HG03521 (cell line): ENCODE measurements around the gene PARD3.

Experiments used
- ATAC-seq: cut with Tn5 transposase; IDR thresholded peaks from one replicate; pipeline ENCODE4 v1.9.1; 2021; ENCODE audit warnings: mild to moderate bottlenecking, moderate library complexity; ENCODE audit not compliant: unreplicated experiment

Gene PARD3

GRCh38 chr10:34156781-34157425, 658.2 kb downstream of the PARD3 start:
- ATAC-seq: no peak

DNA sequence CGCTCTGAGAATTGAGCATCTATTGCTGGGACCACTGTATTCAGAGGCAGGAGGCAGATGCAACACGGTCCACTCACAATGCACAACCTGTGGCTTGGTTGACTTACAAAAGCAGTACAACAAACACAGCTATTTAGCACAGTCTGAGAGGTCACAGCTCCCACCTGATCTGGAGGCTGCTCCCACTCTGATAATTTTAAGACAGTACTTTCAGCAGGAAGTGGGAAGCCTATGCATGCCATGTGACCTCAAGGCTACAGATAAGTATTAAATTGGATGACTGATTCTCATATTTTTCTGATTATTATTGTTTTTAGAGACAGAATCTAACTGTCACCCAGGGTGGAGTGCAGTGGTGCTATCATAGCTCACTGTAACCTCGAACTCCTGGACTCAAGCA, 659.3 kb downstream of the PARD3 start:
- ATAC-seq: no peak

DNA sequence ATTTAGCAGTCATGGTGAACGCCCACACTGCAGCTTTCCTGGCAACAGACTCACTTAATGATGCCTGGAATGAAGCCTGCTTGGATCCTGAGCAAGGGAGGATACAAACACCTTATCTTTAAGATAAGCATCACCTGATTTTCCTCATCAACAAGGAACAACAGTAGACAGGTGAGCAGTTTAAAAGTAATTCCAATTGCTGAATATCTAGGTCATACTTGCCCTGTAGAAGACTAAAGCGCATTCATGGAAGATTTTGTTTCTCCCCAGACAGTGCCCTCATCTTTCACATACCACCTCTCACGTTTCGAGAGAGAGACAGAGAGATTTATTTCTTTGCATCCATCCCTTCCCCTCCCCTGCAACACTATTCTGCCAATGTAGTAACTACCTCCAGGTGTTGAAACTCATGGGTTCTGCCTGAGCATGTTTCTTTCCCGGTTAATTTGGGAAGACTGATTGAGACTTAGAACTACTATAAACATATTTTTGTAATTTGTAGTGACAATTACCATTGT, 660.7 kb downstream of the PARD3 start:
- ATAC-seq: no peak

DNA sequence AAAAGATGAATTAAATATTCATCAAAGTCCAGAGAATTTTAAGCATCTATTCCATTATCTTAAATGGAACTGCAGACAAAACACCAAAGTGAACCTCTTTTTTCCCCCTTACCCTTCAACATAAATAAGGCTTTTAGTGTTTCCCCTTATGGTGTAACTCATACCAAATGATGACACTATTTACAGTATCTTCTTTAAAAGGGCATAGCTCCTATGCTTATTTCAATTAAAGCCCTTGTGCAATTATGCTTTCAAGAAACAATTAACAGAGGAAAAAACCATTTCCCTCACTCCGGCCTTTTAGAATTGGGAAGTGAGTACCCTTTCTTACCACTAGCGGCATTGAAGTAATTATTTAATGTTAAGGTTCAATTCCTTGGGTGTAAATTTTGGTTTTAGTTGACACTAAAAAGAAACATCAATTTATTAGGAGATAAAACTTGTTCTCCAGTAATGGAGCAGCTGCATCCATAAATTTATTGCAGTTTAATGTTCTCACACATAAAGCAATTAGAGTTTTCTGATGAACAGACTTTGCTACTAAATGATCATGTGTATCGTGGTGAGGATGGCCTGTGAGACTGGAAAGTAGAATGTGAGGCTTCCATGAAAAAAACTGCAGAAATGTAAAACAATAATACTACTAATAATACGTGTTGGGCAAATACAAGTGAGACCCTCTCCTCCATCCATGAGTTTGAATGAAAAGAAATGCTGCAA, 661.3 kb downstream of the PARD3 start:
- no peak for ATAC-seq

- ATAC-seq: no peak
Observed at GRCh38 chr10:34152434-34152833, 662.7 kb downstream of the PARD3 start.

DNA sequence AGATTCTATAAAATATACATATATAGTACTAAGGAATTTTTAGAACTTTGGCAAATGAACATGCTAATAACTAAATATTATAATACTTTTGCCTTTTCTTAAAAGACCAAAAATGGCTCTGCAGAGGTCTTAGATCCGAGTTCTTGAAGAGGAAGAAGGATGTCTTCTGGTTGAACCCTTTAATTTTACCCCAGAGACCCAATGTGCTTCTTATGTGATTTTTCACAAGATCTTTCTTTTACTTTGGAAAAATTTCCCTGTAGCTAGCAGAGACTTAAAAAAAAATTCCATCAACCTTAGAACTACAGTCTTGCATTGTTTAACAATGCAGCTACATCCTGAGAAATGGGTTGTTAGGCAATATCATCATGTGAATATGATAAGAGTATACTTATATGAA, 663.2 kb downstream of the PARD3 start:
- no peak for ATAC-seq

DNA sequence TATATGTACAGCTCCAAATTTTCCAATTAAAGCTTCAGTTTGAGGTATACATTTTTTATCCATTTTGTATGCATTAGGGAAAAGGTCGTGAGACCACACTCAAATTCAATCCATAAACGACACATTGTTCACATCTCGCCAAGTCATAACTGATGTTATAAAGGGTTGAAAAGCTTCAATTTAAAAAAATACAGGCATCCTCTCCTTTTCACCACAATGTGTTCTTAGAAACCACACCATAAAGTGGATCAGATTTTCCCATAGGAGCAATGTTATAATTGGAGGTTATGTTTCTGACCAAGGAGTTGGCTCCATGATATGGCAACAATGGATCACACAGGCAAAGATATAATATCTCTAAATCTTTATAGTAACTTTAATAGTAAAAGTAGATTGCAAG, 663.6 kb downstream of the PARD3 start:
- no peak for ATAC-seq

- ATAC-seq: no peak
Observed at GRCh38 chr10:34150103-34150502, 665.0 kb downstream of the PARD3 start.

DNA sequence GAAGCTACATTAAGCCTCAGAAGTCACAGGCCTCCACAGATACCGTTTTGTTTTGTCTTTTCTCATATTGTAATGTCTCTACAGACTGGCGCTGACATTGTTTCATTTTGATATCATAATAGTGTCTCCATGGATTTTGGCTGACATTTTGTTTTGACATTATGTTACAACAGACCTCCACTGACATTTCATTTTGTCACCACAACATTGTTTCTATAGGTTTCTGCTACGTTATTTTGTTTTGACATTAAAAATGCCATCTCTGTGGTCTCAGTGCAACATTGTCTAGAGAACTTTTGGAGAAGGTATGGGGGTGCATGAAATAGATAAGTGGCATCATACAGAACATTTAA, 666.8 kb downstream of the PARD3 start:
- ATAC-seq: no peak

DNA sequence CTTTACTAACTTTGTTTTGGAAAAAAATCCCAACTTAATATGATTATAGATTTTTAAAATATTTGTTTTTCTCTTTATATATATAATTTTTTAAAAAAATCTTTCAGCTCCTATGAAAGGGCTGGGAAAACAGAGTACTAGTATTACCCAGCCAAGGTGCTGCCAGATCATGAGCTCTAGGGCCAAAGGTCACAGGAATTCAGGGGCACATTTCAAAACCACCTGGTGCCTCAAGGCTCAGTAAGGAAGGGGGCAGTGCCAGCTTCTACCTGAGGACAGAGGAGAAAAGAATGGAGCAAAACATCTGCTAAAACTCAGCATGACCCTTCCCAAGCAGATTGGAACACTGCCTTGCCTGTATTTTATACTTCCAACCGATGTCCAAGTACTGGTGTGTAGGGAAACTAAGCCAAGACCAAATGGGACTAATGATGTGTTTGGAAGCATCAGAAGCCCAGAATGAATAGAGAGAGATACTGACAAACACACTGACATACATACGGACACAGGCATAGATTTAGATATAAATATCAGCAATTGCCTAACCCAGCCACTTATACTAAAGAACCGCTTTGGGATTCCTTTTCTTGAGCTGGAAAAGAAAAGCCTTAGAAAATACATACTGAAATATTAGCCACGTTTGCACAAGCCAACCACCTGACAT, 667.3 kb downstream of the PARD3 start:
- no peak for ATAC-seq

DNA sequence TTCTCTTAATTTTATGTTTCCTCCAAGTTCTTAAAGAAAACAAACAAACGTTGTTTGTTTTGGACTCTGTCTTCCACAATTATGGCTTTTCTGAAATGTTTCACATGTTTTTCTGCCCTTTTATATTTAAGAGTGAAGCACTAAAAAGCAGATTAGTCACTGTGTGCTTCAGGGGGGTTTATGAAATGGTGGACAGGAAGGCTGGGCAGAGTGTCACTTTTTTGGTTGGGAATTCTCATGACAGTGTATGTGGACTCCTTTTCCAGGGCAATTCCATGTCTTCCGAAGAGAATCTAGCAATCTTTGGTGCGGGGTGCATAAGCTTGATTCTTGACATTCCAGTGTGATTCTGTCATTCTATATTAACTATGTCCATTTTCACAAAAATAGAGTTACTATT, 669.4 kb downstream of the PARD3 start:
- no peak for ATAC-seq

DNA sequence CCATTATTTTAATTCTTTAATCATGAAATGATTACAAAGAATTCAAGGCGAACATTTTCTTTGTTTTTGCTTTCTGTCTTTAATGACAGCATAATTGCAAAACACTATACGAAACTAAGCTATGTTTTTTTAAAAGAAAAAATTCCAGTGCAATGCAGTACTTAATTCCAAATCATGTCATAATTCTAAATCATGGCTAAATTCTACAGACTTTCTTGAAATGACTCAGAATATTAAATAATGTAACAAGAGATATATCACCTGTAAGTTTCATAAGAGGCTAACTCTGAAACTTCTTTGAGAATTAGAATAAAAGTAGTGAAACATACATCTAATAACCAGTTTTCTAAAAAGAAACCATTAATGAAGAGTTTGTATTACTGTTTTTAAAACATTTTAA, 671.6 kb downstream of the PARD3 start:
- no peak for ATAC-seq

DNA sequence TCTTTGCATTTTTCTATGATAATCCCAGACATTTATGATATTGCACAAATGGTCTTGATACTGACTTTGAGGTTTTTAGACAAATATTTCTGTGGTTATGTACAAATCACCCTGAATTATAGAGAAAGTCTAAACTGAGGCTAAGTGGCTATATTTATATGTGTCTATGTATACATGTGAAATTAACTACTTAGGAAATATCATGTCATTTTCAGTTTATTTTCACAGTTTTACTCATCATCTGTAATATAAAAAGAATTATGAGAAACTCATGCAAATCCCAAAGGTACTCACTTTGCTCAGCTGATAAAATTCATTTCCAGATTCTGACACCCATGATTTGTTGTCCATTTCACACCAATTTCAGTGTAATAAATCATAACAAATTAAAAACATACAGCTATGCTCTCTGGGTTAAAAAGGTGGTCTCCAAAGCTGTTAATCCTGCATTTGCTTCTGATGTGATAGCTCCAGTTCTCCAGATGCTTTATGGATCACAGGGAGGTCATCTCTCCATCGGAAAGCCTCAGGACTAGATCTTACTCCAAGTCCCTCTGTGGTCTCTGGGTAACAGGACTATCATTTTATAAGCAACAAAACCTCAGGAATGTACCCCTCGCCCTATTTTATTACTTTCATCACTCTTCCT, 673.9 kb downstream of the PARD3 start:
- no peak for ATAC-seq

- ATAC-seq: no peak
Observed at GRCh38 chr10:34139559-34139958, 675.5 kb downstream of the PARD3 start.

DNA sequence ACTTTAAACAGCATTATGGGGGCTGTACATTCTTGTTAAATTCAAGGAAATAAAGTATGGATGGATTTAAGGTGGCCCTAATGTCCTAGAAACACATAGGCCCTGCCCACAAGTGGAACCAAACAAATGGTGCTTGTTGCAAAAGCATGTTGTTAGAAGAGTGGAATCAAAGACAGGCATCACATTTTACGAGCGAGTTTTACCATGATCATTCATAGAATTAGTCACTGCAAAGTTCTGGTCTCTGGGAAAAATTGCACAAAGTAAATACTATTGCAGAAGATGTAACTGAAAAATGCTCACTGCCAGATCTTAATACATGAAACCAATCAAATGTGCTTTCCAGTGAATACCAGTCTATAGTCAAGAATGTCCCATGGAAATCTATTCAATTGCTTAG, 677.1 kb downstream of the PARD3 start:
- ATAC-seq: no peak

DNA sequence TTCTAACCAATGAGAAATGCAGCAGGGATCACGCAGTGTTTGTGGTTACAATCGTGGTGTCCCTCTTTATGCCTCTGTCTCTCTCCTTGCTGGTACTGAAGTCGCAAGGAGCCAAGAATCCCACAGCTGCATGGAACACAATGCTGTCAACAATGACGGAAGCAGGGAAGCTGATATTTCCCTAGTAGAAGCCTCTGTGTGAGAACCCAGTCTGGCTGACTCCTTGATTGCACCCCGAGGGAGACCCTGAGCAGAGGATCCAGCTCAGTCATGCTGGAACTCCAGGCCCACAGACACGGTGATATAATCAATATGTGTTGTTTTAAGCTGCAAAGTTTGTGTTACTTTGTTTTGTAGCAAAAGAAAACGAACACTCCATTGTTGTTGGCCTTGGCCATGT, 677.9 kb downstream of the PARD3 start:
- no peak for ATAC-seq

DNA sequence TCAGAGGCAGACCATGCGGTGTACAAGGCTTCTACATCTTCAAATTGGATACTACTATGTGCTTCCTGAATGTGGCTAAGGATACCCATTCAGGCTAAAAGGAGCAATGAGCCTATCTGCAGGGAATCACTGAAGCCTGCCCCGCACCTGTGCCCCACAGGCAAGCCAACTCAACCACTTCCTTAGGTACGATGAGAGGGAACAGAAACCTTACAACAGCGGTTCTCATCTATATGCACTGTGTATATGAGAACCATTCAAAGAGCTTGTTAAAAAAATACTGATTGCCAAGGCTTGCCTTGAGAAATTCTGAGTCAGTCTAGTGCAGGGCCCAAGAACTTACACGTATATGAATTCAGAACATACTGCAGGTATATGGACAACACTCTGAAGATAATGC, 679.6 kb downstream of the PARD3 start:
- no peak for ATAC-seq

DNA sequence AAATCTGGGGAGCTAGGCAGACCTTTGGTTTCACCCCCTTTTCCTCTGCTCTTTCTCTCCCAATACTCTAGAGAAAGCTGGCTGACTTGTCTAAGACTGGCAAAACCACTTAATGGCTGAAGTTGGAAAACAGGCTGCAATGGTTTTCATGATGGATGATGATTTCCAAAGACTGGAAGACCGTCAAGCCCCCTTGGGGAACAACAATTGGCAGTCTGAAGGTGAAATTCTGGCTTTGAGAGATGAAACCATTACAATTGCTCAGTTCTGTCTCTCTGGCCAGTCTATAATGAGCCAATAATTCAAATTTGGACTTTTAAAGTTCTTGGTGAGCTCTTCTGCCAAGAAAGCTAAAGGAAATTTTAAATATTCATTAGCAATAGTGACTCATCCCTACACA, 680.5 kb downstream of the PARD3 start:
- ATAC-seq: no peak

DNA sequence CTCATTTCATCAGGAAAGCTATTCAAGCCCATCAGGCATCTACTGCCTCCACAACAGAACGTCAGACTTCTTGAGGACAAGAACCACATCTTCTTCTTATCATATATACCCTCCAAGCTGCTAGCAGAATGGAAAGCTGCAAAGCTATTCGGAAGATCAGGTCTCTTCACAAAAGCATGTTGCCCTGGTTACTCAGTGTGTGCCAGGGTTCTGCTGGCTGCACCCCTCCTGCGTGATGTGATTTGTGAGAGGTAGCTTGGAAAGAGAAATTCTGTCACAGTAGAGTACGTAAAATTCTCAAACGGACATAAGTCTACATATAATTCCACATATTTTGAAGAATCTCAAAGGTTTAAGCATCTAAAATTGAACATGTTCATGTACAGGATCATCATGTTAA, 681.7 kb downstream of the PARD3 start:
- no peak for ATAC-seq

DNA sequence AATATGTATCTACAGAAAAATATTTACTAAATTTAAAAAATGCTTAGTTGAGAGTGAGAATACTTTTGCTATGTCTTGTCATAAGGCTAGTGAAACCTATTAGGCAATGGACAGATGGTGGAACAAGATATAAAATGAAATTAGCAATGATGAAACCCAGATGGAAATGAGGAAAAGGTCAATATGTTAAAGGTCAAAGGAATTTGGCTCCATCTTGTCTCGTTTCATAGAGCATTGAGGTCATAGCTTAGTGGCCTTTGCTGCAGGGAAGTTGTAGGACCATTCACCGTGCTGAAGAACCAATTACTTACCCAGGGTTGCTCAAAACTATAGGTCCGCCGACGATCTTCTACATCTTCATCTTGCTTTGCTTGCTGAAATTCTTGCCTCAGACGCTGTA, 683.9 kb downstream of the PARD3 start:
- no peak for ATAC-seq

DNA sequence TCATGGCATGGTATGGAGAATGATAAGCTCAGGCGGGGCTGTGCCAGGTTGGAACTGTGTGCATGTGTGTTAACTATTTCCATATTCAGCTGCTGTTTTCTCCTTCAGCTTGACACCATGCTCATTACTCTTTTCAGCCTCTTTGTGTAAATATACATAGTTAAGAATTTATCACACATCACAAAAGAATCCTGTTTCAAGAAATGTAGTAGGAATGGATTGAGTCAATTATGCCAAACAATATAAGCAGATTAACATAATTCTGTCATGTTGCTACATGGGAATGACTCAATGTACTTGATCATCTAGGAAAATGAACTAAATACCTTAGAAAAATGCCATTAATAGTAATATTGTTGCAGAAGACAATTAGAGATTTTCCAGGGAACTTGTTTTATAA, 687.4 kb downstream of the PARD3 start:
- no peak for ATAC-seq
